GM11168 (cell line): Measurements from ENCODE around the gene EID3.
"Not testable (repeated sequence)": the region's sequence is repeated elsewhere in the genome, so short reads cannot be mapped to it uniquely, and the experiment has no call there.

Source experiments
- in situ Hi-C: fragments of 300-500 bp; cut with MboI; formaldehyde crosslinking; loops from one replicate; pipeline ENCODE4 v1.12.0; 2022; ENCODE audit warnings: low sequenced_read_pairs; ENCODE audit not compliant: unreplicated experiment

Gene EID3

GRCh38 chr12:104310751-104311633 is 7.5 kb downstream of the EID3 start:
- in situ Hi-C loops: no loop called here

- in situ Hi-C loops: no loop called here
Observed at GRCh38 chr12:104312202-104312601, 8.7 kb downstream of the EID3 start.

GRCh38 chr12:104312654-104313053 is 9.1 kb downstream of the EID3 start:
- in situ Hi-C loops: no loop called here

- in situ Hi-C loops: no loop called here
Observed at GRCh38 chr12:104313568-104314241, 10.2 kb downstream of the EID3 start.

GRCh38 chr12:104314242-104314614 is 10.7 kb downstream of the EID3 start:
- in situ Hi-C loops: no loop called here

- in situ Hi-C loops: no loop called here
Observed at GRCh38 chr12:104315326-104316224, 12.0 kb downstream of the EID3 start.

GRCh38 chr12:104316936-104317335 is 13.4 kb downstream of the EID3 start:
- in situ Hi-C loops: no loop called here

- in situ Hi-C loops: no loop called here
Observed at GRCh38 chr12:104317538-104318210, 14.1 kb downstream of the EID3 start.

GRCh38 chr12:104319028-104319427 is 15.5 kb downstream of the EID3 start:
- in situ Hi-C loops: no loop called here

- in situ Hi-C loops: no loop called here
Observed at GRCh38 chr12:104319918-104320626, 16.5 kb downstream of the EID3 start.

GRCh38 chr12:104320627-104321024 is 17.1 kb downstream of the EID3 start:
- in situ Hi-C loops: no loop called here

- in situ Hi-C loops: no loop called here
Observed at GRCh38 chr12:104321949-104322348, 18.4 kb downstream of the EID3 start.

GRCh38 chr12:104322533-104322932 is 19.0 kb downstream of the EID3 start:
- in situ Hi-C loops: not testable (repeated sequence)

GRCh38 chr12:104323899-104324298 is 20.4 kb downstream of the EID3 start:
- in situ Hi-C loops: no loop called here

- in situ Hi-C loops: not testable (repeated sequence)
Observed at GRCh38 chr12:104328278-104328677, 24.7 kb downstream of the EID3 start.

GRCh38 chr12:104328790-104329189 is 25.3 kb downstream of the EID3 start:
- in situ Hi-C loops: no loop called here

GRCh38 chr12:104329707-104330532 is 26.4 kb downstream of the EID3 start:
- in situ Hi-C loops: no loop called here

GRCh38 chr12:104331376-104331775 is 27.8 kb downstream of the EID3 start:
- in situ Hi-C loops: no loop called here

- in situ Hi-C loops: not testable (repeated sequence)
Observed at GRCh38 chr12:104332273-104332672, 28.7 kb downstream of the EID3 start.
